ENCODE measurements around the gene OSGIN1.

Gene OSGIN1

DNA sequence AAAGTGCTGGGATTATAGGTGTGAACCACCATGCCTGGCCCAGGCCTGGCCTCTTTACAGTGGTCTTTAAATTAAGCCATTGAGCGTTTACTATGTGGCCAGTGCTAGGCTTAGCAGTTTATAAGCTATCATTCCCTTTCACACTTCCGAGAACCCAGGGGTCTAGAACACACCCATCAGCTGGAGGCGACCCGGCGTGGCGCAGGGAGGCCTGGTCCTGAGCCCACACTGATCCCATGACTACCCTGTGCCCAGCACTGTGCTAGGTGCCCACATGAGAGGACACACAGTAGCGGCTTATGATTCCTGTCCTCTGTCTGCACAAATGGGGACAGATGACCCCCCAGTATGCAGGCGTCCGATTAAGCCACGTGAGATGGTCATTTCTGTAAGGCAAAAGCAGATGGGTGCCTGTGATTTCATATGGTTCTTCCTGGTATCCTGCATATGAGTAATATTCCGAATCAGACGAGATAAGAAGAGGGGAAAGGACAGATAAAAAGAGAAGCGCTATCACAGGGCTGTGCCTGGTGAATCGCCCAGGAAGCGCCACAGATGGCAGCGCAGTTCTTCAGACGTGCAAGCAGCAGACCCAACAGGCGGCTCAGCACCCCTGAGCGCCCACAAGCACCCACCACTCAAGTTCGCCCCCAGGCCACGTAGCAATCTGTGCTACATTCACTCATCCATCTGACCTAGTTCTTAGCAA lies 5.3 kb downstream of the OSGIN1 start:
- no peak for DNase-seq (ENCODE audit: low read depth in 2 of 2)

DNA sequence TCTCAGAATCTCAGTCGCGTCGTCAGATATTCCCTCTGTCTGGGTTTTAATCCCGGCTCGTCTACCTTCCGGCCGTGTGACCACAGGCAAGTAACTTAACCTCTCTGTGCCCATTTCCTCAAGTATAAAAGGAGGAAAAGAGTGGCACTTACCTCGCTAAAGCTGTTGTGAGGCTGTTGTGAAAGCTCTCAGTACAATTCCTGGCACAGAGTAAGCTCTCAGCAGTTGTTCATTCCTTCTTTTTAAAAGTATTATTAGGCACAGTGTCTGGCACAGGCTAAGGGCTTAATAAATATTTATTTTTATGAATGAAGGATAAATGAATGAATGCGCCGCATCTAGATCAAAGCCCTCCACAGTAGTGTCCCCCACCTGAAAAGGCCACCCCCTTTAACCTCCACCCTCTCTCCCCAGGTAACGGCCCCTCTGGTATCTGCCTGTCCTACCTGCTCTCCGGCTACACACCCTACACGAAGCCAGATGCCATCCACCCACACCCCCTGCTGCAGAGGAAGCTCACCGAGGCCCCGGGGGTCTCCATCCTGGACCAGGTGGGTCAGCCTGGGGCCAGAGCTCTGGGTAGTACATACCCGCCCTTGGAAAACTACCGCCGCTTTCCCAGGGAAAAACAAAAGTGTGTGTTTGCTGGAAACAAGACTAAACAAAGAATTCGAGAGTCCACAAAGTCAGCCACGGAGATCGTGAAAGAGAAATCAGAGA lies 6.0 kb downstream of the OSGIN1 start:
- DNase-seq (ENCODE audit: low read depth in 2 of 2) = no peak

DNA sequence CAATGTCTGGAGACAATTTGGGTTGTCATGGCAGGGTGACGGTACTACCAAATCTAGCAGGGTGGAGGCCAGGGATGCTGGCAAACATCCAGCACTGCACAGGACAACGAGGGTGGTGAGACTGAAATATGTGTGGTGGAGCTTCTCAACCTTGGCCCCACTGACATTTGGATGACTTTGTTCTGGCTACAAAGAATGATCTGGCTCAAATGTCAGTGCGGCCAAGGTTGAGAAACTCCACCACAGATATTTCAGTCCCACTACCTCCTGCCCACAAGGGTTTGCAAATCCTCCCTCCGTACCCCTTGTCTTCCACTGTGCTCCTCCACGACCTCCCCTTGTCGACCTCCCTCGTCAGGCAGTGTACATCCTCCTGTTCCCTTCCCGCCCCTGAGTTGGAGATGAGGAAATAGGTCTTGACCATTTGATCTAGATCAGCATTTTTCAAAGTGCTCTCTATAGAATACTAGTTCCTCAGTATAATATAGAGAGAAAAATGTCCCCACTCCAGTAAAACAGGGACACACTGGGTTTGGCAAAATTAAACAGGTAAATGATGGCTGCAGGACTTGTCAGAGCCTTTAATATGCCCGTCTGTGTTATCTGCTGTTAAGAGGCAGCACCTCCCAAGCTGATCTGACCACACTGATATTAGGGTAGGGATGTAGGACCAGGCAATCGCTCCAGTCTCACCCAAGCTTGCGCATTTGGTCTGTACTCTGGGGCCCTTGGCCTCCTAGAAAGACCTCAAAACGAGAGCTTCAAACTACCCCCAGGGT lies 6.8 kb downstream of the OSGIN1 start:
- no peak for DNase-seq (ENCODE audit: low read depth in 2 of 2)

DNA sequence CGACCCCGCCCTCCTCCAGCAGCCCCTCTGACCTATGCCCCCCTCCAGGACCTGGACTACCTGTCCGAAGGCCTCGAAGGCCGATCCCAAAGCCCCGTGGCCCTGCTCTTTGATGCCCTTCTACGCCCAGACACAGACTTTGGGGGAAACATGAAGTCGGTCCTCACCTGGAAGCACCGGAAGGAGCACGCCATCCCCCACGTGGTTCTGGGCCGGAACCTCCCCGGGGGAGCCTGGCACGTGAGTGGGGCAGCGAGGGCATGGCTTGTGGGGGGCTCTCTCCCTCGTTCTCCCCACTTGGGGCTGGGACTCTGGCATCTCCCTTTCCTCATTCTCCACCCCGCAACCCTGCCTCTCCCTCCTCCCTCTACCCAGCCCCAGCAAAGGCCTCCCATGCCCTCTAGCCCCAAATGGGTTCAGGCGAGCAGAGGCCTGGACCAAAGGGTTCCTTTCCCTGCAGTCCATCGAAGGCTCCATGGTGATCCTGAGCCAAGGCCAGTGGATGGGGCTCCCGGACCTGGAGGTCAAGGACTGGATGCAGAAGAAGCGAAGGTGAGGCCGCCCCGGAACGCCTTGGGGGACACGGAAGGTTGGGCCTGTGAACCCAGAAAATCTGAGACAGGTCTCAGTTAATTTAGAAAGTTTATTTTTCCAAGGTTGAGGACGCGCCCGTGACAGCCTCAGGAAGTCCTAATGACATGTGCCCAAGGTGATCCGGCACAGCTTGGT lies 7.6 kb downstream of the OSGIN1 start:
- no peak for DNase-seq (ENCODE audit: low read depth in 2 of 2)

DNA sequence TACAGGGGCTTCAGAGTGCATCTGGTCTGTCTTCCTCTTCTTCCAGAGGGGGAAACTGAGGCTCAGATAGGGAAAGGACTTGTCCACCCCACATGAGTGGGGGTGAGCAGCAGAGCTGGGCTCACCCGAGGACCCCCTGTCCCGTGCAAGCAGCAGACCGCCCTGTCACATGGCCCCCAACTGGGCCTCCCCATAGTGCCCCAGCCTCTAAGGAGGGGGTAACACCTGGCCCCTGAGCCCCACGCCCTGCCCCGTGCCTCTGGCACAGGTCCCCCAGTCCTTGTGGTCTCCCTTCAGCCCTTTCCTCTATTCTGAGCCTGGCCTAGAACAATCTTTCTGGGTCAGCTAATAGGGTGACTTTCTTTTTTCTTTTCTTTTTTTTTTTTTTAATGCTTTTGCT lies 8.6 kb downstream of the OSGIN1 start:
- no peak for DNase-seq (ENCODE audit: low read depth in 2 of 2)

DNA sequence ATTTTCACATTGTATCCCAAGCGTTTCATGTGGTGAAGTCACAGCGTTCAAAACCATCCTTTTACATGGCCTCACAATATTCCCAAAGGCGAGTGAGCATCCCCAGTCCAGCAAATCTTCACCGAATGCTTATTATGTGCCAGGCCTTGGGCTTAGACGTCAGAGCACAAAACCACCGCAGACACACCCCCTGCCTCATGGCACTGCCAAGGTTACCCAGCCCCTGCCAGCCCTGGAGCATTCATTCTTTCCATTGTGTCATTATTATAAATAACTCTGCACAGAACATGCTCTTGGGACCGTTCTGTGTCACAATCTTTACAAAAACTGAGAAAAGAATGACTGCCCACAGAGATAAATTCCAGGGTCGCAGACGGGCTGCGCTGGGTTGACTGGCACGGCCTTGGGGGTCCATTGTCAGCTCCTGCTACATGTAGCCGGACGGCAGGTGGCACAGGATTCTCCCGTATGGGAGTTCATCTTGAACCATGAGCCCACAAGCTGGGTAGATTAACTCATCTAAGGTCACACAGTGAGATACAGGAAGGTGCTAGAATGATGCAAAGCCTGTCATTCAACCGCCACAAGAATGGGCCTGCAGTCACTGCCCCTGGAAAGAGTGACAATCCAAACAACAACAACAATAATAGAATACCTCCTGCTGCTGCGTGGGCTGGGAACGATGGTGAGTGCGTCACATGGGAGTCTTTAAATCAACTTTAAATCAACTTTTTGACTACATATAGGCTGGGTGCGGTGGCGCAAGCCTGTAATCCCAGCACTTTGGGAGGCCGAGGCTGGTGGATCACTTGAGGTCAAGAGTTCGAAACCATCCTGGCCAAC lies 10.5 kb downstream of the OSGIN1 start:
- DNase-seq (ENCODE audit: low read depth in 2 of 2) = no peak

DNA sequence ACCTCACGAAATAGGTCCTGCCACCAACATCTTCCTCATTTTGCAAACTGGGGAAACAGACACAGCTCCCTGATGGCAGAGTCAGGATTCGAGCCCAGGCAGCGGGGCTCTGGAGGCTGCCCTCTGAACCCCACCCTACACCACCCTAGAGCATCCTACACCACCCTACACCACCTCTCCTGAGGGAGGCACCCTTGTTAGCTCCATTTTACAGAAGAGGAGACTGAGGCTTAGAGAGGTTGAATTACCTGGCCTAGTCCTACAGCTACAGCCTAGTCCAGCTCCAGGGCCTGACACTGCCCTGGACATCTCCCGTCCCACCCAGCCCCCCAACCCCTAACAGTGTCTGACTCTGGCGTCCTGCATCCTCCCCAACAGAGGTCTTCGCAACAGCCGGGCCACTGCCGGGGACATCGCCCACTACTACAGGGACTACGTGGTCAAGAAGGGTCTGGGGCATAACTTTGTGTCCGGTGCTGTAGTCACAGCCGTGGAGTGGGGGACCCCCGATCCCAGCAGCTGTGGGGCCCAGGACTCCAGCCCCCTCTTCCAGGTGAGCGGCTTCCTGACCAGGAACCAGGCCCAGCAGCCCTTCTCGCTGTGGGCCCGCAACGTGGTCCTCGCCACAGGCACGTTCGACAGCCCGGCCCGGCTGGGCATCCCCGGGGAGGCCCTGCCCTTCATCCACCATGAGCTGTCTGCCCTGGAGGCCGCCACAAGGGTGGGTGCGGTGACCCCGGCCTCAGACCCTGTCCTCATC lies 11.8 kb downstream of the OSGIN1 start:
- no peak for DNase-seq (ENCODE audit: low read depth in 2 of 2)

DNA sequence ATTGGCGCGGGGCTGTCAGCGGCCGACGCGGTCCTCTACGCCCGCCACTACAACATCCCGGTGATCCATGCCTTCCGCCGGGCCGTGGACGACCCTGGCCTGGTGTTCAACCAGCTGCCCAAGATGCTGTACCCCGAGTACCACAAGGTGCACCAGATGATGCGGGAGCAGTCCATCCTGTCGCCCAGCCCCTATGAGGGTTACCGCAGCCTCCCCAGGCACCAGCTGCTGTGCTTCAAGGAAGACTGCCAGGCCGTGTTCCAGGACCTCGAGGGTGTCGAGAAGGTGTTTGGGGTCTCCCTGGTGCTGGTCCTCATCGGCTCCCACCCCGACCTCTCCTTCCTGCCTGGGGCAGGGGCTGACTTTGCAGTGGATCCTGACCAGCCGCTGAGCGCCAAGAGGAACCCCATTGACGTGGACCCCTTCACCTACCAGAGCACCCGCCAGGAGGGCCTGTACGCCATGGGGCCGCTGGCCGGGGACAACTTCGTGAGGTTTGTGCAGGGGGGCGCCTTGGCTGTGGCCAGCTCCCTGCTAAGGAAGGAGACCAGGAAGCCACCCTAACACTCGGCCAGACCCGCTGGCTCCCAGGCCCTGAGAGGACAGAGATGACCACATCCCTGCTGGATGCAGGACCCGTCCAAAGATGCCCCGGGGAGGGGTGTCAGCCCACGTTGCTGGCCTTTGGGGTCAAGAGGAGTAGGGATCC lies 12.6 kb downstream of the OSGIN1 start:
- DNase-seq (ENCODE audit: low read depth in 2 of 2) = no peak

DNA sequence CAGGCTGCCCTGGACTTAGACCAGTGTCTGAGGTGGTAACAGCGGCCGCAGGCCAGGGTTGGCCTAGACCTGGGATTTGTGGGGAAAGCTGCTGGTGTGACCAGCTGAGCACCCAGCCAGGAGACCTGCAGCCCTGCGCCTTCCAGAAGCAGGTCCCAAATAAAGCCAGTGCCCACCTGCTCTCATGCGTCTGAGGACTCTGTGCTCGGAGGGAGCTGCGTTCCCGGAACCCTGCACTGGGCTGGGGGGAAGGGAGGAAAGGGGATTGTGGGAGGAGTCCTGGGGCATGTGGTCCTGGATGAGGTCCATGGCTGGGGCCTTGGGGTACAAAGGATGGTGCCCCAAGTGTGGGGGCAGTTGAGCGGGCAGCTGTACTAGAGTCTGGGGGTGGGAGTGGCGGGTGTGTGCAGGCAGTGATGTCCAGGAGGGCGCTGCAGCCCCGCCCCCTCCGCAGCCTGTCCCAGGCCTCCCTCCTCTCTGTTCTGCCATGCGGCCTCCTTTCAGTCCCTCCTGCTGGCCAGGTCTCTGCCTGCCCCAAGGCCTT lies 13.2 kb downstream of the OSGIN1 start:
- DNase-seq (ENCODE audit: low read depth in 2 of 2) = no peak

DNA sequence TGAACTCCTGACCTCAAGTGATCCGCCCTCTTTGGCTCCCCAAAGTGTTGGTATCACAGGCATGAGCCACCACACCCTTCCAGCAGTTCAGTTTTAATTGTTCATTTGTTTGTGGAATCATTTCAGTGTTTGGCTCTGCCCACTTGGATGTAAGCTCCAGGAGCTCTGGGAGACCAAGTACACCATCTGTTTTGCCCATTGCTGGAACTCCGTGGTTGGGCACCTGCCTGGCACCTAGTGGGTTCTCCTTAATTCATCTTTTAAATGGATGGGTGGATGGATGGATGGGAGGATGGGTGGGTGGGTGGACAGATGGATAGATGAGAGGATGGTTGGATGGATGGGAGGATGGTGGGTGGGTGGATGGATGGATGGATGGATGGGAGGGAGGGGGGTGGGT lies 14.1 kb downstream of the OSGIN1 start:
- DNase-seq (ENCODE audit: low read depth in 2 of 2) = no peak

DNA sequence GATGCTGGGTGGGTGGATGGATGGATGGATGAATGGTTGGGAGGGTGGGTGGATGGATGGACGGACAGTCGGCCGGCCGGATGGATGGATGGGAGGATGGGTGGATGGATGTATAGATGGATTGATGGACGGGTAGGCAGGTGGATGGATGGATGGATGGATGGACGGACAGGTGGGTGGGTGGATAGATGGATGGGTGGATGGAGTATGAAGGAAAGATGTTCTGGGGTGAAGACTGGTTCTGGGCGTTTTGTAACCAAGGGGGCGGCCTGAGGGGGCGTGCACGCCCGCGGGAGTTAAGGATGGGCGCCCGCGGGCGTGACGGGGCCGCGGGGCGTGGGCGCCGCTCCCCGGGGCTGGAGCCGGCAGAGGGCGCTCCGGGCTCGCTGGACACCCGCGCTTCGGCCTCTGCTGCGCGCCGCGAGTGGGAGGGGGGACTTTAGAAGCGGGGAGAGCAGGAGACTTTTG lies 14.8 kb downstream of the OSGIN1 start, which contains the start of gene NECAB2:
Gene NECAB2 (plus strand): TSS at position 407 of the 468 bp plus-strand sequence. CDS start 405 bp downstream, outside the sequence.
- no peak for DNase-seq (ENCODE audit: low read depth in 2 of 2)

DNA sequence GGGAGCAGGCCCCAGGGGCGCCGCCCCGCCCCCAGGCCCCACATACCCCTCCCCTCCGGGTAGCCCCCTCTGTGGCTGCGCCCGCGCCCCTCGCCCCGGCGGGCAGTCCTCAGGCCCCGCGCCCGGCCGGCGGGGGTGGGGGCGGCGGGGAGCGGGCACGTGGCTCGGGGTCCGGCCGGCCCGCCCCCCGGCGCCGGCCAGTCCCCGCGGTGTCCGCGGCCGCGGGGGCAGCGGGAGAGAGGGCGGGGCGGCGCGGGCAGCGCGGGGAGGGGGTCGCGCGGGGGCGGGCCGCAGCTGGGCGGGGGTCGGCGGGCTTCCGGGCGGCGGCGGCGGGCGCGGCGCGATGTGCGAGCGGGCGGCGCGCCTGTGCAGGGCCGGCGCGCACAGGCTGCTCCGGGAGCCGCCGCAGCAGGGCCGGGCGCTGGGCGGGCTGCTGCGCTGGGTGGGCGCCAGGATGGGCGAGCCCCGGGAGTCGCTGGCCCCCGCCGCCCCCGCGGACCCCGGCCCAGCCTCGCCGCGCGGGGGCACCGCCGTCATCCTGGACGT lies 15.3 kb downstream of the OSGIN1 start:
- no peak for DNase-seq (ENCODE audit: low read depth in 2 of 2)

DNA sequence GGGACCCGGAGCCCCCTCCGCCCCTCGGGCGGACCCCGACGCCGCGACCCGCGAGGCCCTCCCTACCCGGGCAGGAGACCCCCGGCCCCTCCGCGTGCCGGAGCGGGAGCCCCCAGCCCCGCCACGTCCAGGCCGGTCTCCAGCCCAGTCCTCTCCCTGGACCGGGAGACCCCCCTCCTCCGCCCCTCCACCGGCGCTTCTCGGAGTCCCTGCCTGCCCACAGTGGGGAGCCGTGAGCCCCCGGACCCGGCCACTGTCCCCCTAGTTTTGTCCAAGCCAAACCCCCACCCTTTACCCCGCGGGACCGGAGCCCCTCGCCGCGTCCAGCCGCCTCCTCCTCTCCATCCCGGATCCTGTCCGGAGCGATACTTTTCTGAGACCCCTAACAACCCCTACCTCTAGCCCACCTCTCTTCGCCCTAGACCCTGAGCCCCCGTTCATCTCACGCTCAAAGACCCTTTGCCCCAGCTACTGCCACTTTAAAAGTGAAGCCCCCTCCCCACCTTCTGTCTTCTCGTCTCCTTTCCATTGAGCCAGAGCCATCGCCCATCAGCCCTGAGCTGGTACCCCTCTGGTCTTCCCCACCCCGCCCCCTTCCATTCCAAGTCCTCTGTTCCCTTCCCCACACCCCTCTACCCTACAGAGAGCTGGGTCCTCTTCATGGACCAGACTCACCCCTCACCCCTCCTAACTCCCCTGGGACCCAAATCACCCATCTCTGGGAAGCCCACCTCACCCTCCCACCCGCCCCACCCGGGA lies 16.0 kb downstream of the OSGIN1 start:
- no peak for DNase-seq (ENCODE audit: low read depth in 2 of 2)

DNA sequence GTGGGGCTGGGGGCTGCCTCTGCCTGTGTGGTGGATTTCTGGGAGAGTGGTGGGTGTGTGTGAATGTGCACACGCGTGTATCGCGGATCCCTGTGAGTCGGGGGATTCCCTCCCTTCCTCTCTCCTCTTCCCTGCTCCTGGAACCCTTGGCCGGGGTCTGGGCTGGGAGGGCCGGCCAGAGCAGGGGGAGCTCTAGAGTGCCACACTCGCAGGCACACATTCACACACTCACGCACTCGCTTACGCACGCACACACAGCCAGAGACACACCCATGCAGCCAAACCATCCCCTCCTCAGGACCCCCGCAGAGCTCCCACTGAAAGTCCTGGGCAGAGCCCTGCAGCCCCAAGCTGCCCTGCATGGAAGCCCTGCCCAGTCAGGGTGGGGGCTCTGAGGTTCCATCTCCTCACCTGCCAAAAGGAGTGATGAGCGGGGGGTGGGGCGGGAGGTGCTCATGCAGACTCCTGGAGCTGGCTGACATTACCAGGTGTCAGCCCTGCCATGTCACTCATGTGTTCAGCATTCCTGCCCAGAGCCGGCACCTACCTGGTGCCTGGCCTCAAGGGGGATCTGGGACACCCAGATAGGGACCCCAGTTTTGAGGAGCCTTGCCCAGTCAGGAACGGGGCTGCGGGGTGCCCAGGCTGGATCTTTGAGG lies 16.9 kb downstream of the OSGIN1 start:
- DNase-seq (ENCODE audit: low read depth in 2 of 2) = no peak

DNA sequence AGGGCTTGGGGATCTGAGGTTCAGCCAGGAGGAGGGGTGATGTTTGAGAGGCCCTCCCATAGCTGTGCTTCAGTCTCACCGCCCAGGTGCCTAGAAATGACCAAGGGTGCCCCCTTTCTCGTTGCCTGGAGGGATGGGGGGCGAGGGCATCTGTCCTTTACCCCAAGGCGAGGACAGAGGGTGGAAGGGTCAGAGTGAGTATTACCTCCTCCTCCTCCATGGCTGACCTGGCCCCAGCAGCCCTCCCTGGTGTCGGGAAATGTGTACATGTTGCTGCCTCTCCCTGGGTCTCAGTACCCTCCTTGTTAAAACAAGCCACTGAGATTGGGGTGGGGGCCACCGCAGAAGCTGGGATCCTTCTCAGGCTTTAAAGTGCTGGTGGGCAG lies 17.4 kb downstream of the OSGIN1 start:
- DNase-seq (ENCODE audit: low read depth in 2 of 2) = no peak

DNA sequence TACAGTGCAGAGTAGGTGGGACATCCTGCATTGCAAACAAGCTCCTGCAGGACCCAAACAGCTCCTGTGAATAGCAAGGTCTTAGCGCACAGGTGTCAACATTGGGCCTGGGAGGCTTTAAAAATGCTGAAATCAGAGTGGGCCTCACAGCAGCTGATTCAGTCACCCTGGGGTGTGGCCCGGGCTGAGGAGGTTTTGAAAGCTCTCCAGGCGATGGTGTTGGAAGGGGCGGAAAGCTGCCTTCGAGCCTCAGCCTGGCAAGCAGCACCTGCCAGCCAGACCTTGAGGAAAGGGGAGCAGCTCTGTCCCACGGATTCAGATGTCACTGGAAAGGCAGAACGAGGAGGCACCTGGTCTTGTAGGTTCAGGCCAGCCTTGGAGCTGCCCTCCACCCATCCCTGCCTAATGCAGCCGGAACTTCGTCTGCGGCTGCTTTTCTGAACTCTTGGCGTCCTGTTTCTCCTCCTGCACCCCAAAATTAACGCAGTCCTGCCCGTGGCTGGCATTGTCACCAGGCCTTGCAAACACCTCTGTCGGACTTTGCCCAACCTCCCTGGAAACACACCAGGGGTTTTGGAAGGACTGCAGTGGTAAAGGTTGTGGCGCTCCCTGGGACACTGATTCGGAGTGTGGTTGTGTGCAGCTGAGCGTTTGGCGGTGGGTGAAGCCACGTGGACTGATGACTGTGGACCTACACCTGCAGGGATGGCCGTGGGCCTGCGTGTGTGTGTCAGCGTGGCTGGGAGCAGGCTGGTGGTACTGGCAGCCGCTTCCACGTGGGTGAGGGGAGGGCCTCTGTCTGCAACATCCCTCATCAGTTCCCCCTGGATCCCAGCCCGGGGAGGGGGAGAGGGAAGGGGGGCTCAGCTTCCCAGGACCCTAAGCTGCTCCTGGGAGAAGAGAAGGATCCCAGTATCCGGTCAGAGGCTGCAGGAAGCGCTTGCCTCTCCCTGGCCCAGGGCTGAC lies 18.4 kb downstream of the OSGIN1 start:
- no peak for DNase-seq (ENCODE audit: low read depth in 2 of 2)
